ENCODE data around the gene LYRM9.
"Not testable (repeated sequence)": the region's sequence is repeated elsewhere in the genome, so short reads cannot be mapped to it uniquely, and the experiment has no call there.

GRCh38 chr17:27829143-27829711 lies 63.9 kb downstream of the LYRM9 start:
- TF ChIP-seq, protein P1, sequence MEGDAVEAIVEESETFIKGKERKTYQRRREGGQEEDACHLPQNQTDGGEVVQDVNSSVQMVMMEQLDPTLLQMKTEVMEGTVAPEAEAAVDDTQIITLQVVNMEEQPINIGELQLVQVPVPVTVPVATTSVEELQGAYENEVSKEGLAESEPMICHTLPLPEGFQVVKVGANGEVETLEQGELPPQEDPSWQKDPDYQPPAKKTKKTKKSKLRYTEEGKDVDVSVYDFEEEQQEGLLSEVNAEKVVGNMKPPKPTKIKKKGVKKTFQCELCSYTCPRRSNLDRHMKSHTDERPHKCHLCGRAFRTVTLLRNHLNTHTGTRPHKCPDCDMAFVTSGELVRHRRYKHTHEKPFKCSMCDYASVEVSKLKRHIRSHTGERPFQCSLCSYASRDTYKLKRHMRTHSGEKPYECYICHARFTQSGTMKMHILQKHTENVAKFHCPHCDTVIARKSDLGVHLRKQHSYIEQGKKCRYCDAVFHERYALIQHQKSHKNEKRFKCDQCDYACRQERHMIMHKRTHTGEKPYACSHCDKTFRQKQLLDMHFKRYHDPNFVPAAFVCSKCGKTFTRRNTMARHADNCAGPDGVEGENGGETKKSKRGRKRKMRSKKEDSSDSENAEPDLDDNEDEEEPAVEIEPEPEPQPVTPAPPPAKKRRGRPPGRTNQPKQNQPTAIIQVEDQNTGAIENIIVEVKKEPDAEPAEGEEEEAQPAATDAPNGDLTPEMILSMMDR (IDR thresholded peaks at IDR 0.05; ENCODE audit: insufficient read depth, low read depth, low read length) = not testable (repeated sequence)
- TF ChIP-seq EZH2 (IDR thresholded peaks at IDR 0.05; ENCODE audit: insufficient read depth, low read length) = not testable (repeated sequence)
